NCI-H2171 (cell line): Measurements from ENCODE around the gene PRPF6.
"Not testable (repeated sequence)": the region's sequence is repeated elsewhere in the genome, so short reads cannot be mapped to it uniquely, and the experiment has no call there.

Source experiments
- DNase-seq: peaks from one replicate; lab custom pipeline; 2025; lab: John Stamatoyannopoulos, UW

The PRPF6 gene

GRCh38 chr20:63973636-63974401 is 7.1 kb upstream of the PRPF6 start:
- peak; percentile 63 for DNase-seq

GRCh38 chr20:63974402-63975200 is 6.3 kb upstream of the PRPF6 start:
- no peak for DNase-seq

- DNase-seq: not testable (repeated sequence)
These were observed 4.4 kb upstream of the PRPF6 start for GRCh38 chr20:63976511-63976910.

GRCh38 chr20:63976980-63977738 is 3.8 kb upstream of the PRPF6 start:
- DNase-seq: no peak

GRCh38 chr20:63977739-63978276 is 3.1 kb upstream of the PRPF6 start:
- DNase-seq: no peak

GRCh38 chr20:63978319-63979228 is 2.4 kb upstream of the PRPF6 start:
- DNase-seq: peak; percentile 24

- DNase-seq: no peak
These were observed 1.7 kb upstream of the PRPF6 start for GRCh38 chr20:63979229-63979556.

GRCh38 chr20:63979557-63980316 is 1.2 kb upstream of the PRPF6 start, which contains the start of gene SAMD10:
Gene SAMD10, minus strand, starts transcription at chr20:63979642. Its CDS starts 175 bp downstream, at chr20:63979467.
- peak; percentile 89 for DNase-seq

- peak; percentile 14 for DNase-seq
These were observed 571 bp upstream of the PRPF6 start for GRCh38 chr20:63980317-63980805.

- no peak for DNase-seq
These were observed 2.0 kb downstream of the PRPF6 start for GRCh38 chr20:63982937-63983336.

- no peak for DNase-seq
These were observed 20.0 kb downstream of the PRPF6 start for GRCh38 chr20:64000906-64001305.

- DNase-seq: peak; percentile 95
These were observed 20.7 kb downstream of the PRPF6 start for GRCh38 chr20:64001607-64002011.

- no peak for DNase-seq
These were observed 23.2 kb downstream of the PRPF6 start for GRCh38 chr20:64003960-64004725.

GRCh38 chr20:64005394-64005793 is 24.5 kb downstream of the PRPF6 start:
- DNase-seq: no peak

GRCh38 chr20:64006490-64006889 is 25.6 kb downstream of the PRPF6 start:
- DNase-seq: no peak

- no peak for DNase-seq
These were observed 26.0 kb downstream of the PRPF6 start for GRCh38 chr20:64006902-64007301.

GRCh38 chr20:64009811-64010387 is 29.0 kb downstream of the PRPF6 start:
- no peak for DNase-seq

GRCh38 chr20:64010711-64011237 is 29.8 kb downstream of the PRPF6 start:
- no peak for DNase-seq

GRCh38 chr20:64011366-64011779 is 30.4 kb downstream of the PRPF6 start:
- DNase-seq: no peak
